Activated B cell treated with CpG ODN at 0.5 μM for 24 hours (primary cell): Measurements from ENCODE around the gene ELOVL5. TPM values are rescaled to one million over a fixed set of nuclear protein-coding genes. Genes with fewer than 3 reads are reported as not detected.

Experiments
- ATAC-seq: fragments of 200-7000 bp; cut with Tn5 transposase; one replicate; pipeline ENCODE4 v1.10.0; 2021; ENCODE audit warnings: low read depth, mild to moderate bottlenecking, moderate library complexity
- CTCF ChIA-PET: fragments of 350-600 bp; sonication (Branson Sonifier 250); formaldehyde crosslinking; loops from one replicate; lab custom pipeline; 2021; ENCODE audit warnings: antibody characterized with exemption; lab: Charles Lee
- POLR2A ChIA-PET: fragments of 350-600 bp; sonication (Branson Sonifier 250); formaldehyde crosslinking; loops from one replicate; lab custom pipeline; 2021; ENCODE audit warnings: antibody characterized with exemption; lab: Charles Lee
- DNase-seq: peaks from one replicate; pipeline ENCODE4 v3.0.0; 2022
- H3K27ac Mint-ChIP-seq: one replicate; pipeline ENCODE4 v1.8.0; 2020; ENCODE audit warnings: mixed read lengths
- H3K27me3 Mint-ChIP-seq: one replicate; pipeline ENCODE4 v1.8.0; 2021; ENCODE audit warnings: mixed read lengths
- H3K36me3 Mint-ChIP-seq: one replicate; pipeline ENCODE4 v1.8.0; 2021; ENCODE audit warnings: low read depth, mixed read lengths
- H3K4me1 Mint-ChIP-seq: one replicate; pipeline ENCODE4 v1.8.0; 2021; ENCODE audit warnings: mixed read lengths
- H3K4me3 Mint-ChIP-seq: one replicate; pipeline ENCODE4 v1.8.0; 2020; ENCODE audit warnings: mild to moderate bottlenecking, mixed read lengths
- H3K9me3 Mint-ChIP-seq: one replicate; pipeline ENCODE4 v1.8.0; 2020; ENCODE audit warnings: mixed read lengths
- CTCF ChIP-seq: fragments of 200-600 bp; IDR thresholded peaks from one replicate; pipeline ENCODE4 v1.8.0; 2022; ENCODE audit warnings: antibody characterized with exemption, mild to moderate bottlenecking
- intact Hi-C: fragments of 100-400 bp; cut with micrococcal nuclease; formaldehyde crosslinking; loops from one replicate; pipeline ENCODE4 v1.15.1; 2024
- total RNA-seq: library from RNA; stranded (reverse); gene quantifications from 2 replicates; pipeline ENCODE4 v1.2.3, GENCODE V29; 2022

ELOVL5 gene
- total RNA-seq, 1 donor from 2014 or later, result 127 TPM

- Mint-ChIP-seq H3K36me3 (peaks cover 53% of the 10 kb centered on the region), H3K27me3 (no peaks in the 10 kb centered on the region), H3K4me1 (peaks cover 89% of the 10 kb centered on the region), H3K9me3 (no peaks in the 10 kb centered on the region), H3K4me3 (no peak overlapping the region), H3K27ac (peak overlapping the region; percentile 81)
- CTCF ChIA-PET, result interaction anchor here (0.9 to 8.4 kb wide), 13 partner anchors 8 to 189 kb away, joined by 3 to 106 read pairs (median 6); no protein-coding TSS in a partner anchor
- intact Hi-C loops, result loop anchor here (2.0 to 10.0 kb wide), 5 partner anchors 16 to 430 kb away; partner anchors contain the start of gene ELOVL5
- no peak for TF ChIP-seq CTCF
- POLR2A ChIA-PET, result interaction anchor here (1.3 to 1.9 kb wide), 3 partner anchors 53 to 122 kb away, joined by 5 to 11 read pairs (median 5); no protein-coding TSS in a partner anchor
- no peak for DNase-seq
- ATAC-seq, result no peak
Measured at GRCh38 chr6:53295176-53295575, 53.6 kb downstream of the ELOVL5 start.

GRCh38 chr6:53294611-53295010, 54.1 kb downstream of the ELOVL5 start:
- Mint-ChIP-seq H3K9me3 (no peaks in the 10 kb centered on the region), H3K27me3 (no peaks in the 10 kb centered on the region), H3K36me3 (peaks cover 56% of the 10 kb centered on the region), H3K27ac (peak overlapping the region; percentile 81), H3K4me1 (peaks cover 89% of the 10 kb centered on the region), H3K4me3 (no peak overlapping the region)
- POLR2A ChIA-PET, result interaction anchor here (1.0 to 1.9 kb wide), 4 partner anchors 9 to 122 kb away, joined by 3 to 11 read pairs (median 5); no protein-coding TSS in a partner anchor
- intact Hi-C loops, result loop anchor here (1.0 to 10.0 kb wide), 9 partner anchors 16 to 430 kb away; partner anchors contain the start of gene ELOVL5
- TF ChIP-seq CTCF, result no peak
- no peak for ATAC-seq
- CTCF ChIA-PET, result interaction anchor here (0.7 to 8.4 kb wide), 37 partner anchors 8 to 189 kb away, joined by 3 to 106 read pairs (median 4); no protein-coding TSS in a partner anchor
- DNase-seq, result no peak

- intact Hi-C loops, result loop anchor here (1.0 to 10.0 kb wide), 9 partner anchors 17 to 431 kb away; partner anchors contain the start of gene ELOVL5
- Mint-ChIP-seq H3K27ac (peak overlapping the region; percentile 80), H3K4me1 (peaks cover 89% of the 10 kb centered on the region), H3K4me3 (no peak overlapping the region), H3K27me3 (no peaks in the 10 kb centered on the region), H3K9me3 (no peaks in the 10 kb centered on the region), H3K36me3 (peaks cover 61% of the 10 kb centered on the region)
- TF ChIP-seq CTCF, result peak; percentile 26
- ATAC-seq (peak; percentile 62), DNase-seq (no peak)
- ChIA-PET CTCF (interaction anchor here (0.7 to 8.4 kb wide), 36 partner anchors 9 to 190 kb away, joined by 3 to 106 read pairs (median 4); no protein-coding TSS in a partner anchor), POLR2A (interaction anchor here (1.0 to 1.9 kb wide), 4 partner anchors 9 to 121 kb away, joined by 3 to 11 read pairs (median 5); no protein-coding TSS in a partner anchor)
Measured at GRCh38 chr6:53294095-53294494, 54.7 kb downstream of the ELOVL5 start.

- no peak for DNase-seq
- no peak for ATAC-seq
- CTCF ChIA-PET, result interaction anchor here (0.9 to 8.4 kb wide), 24 partner anchors 9 to 190 kb away, joined by 3 to 106 read pairs (median 4); no protein-coding TSS in a partner anchor
- no peaks in the 10 kb centered on the region for H3K9me3 Mint-ChIP-seq
- H3K27me3 Mint-ChIP-seq, result no peaks in the 10 kb centered on the region
- H3K4me1 Mint-ChIP-seq, result peaks cover 89% of the 10 kb centered on the region
- TF ChIP-seq CTCF, result no peak
- intact Hi-C loops, result loop anchor here (1.0 to 10.0 kb wide), 10 partner anchors 8 to 431 kb away; partner anchors contain the start of gene ELOVL5
- POLR2A ChIA-PET, result interaction anchor here (1.0 to 1.9 kb wide), 3 partner anchors 8 to 66 kb away, joined by 3 to 11 read pairs (median 5); no protein-coding TSS in a partner anchor
- peaks cover 64% of the 10 kb centered on the region for H3K36me3 Mint-ChIP-seq
- H3K27ac Mint-ChIP-seq, result peak overlapping the region; percentile 80
- peak overlapping the region; percentile 5 for H3K4me3 Mint-ChIP-seq
Measured at GRCh38 chr6:53293691-53294090, 55.1 kb downstream of the ELOVL5 start.
